ENCODE measurements around the gene TJP1.

TJP1 gene

GRCh38 chr15:29822100-29822683 lies at the start of gene TJP1:
Gene TJP1 (minus strand): TSS chr15:29822468. CDS start chr15:29822028, 440 bp downstream.
- TF ChIP-seq CTCF (IDR thresholded peaks at IDR 0.05; ENCODE audit: insufficient read depth, low read depth, low read length, missing control alignments): no peak
- peak within 1 kb of the TSS; percentile 73 for H3K4me3 ChIP-seq (ENCODE audit: low read length)
- DNase-seq (ENCODE audit: low read depth): peak; percentile 86

- DNase-seq (ENCODE audit: low read depth): no peak
- H3K4me3 ChIP-seq (ENCODE audit: low read length): no peak overlapping the region
- no peak for TF ChIP-seq CTCF (IDR thresholded peaks at IDR 0.05; ENCODE audit: insufficient read depth, low read depth, low read length, missing control alignments)
Observed at GRCh38 chr15:29871401-29871800, 49.1 kb upstream of the TJP1 start.

- no peak overlapping the region for H3K4me3 ChIP-seq (ENCODE audit: low read length)
Observed at GRCh38 chr15:29870495-29871151, 48.4 kb upstream of the TJP1 start.

GRCh38 chr15:29867241-29868000 lies 45.2 kb upstream of the TJP1 start:
- no peak for TF ChIP-seq CTCF (IDR thresholded peaks at IDR 0.05; ENCODE audit: insufficient read depth, low read depth, low read length, missing control alignments)
- DNase-seq (ENCODE audit: low read depth): no peak
- H3K4me3 ChIP-seq (ENCODE audit: low read length): no peak overlapping the region

More at GRCh38 chr15:29870495-29871151, 48.4 kb upstream of the TJP1 start:
- TF ChIP-seq CTCF (IDR thresholded peaks at IDR 0.05; ENCODE audit: insufficient read depth, low read depth, low read length, missing control alignments): no peak
- no peak for DNase-seq (ENCODE audit: low read depth)

GRCh38 chr15:29866337-29866736 lies 44.1 kb upstream of the TJP1 start:
- DNase-seq (ENCODE audit: low read depth): no peak
- no peak overlapping the region for H3K4me3 ChIP-seq (ENCODE audit: low read length)
- no peak for TF ChIP-seq CTCF (IDR thresholded peaks at IDR 0.05; ENCODE audit: insufficient read depth, low read depth, low read length, missing control alignments)

GRCh38 chr15:29864501-29864900 lies 42.2 kb upstream of the TJP1 start:
- TF ChIP-seq CTCF (IDR thresholded peaks at IDR 0.05; ENCODE audit: insufficient read depth, low read depth, low read length, missing control alignments): no peak

More at GRCh38 chr15:29864501-29864900, 42.2 kb upstream of the TJP1 start:
- H3K4me3 ChIP-seq (ENCODE audit: low read length): no peak overlapping the region
- DNase-seq (ENCODE audit: low read depth): no peak
